ENCODE data around the gene CLDN3.
"Not testable (repeated sequence)": the region's sequence is repeated elsewhere in the genome, so short reads cannot be mapped to it uniquely, and the experiment has no call there.

The CLDN3 gene

DNA sequence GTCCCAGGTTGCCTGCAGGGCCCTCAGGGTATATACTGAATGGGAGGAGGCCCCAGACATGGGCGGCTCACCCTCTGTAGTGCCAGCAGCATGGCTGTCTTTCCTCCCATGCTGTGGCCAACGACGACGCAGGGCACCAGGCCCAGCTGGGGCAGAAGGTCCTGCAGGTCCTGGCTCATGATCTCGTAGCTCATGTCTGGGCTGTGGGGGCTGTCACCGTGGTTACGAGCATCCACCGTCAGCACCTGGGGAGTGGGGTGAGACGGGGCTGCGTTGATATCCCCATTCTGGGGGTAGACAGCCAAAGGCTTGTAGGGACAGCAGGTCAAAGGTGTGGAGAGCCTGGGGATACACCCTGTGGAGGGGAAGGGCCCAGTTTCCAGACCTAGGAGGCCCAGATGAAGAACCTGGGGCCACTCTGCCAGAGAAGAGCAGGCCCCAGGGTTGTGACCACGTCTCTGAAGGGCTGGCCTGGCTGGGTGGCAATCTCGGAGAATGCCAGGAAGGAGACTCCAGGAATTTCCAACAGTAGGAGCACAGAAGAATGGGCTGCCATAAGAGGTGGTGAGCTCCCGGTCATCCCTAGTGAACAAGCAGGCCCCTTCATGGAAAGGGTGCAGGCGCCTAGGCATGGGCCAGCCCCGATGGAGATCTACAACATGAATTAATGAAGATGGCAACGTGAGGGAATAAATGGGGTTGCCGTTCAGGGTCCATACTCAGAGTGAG lies 32.4 kb downstream of the CLDN3 start:
- DNase-seq (ENCODE audit: low spot score) (no peak), FAIRE-seq (no peak)

DNA sequence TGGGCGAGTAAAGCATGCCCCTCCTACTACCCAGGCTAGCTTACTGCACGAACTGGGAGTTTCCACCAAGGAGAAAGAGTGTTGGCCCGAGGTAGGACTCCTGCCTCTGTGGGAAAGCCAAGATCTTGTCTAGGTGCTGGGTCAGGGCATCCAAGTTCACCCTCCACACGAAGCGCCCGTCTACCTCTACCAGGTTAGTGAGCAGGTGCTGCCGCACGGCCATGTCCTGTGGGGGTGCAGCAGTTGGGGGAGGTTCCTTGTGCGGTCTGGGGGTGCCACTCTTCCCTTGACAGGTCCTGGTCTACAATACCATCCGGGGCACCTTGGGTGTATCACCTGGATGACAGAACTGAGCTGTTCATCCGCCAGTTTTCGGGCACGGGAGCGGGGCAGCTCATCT lies 33.2 kb downstream of the CLDN3 start:
- FAIRE-seq (no peak), DNase-seq (ENCODE audit: low spot score) (no peak)

DNA sequence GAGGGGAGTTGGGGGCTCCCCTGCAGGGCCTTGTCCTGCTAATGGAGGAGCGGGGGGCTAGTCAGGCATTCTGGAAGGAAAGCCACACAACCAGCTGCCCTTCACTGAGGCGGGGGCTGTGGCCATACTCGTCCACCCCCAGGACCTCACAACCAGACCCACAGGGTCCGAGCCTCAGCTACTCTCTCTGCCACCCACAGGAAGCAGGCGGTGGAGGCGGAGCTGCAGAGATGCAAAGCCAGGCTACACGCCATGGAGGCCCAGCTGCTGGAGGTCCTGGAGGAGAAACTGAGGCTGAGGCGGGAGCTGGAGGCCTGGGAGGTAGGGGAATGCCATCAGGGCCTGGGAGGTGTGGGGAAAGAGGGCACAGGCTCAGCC lies 34.6 kb downstream of the CLDN3 start:
- DNase-seq (ENCODE audit: low spot score) (no peak), FAIRE-seq (no peak)

DNA sequence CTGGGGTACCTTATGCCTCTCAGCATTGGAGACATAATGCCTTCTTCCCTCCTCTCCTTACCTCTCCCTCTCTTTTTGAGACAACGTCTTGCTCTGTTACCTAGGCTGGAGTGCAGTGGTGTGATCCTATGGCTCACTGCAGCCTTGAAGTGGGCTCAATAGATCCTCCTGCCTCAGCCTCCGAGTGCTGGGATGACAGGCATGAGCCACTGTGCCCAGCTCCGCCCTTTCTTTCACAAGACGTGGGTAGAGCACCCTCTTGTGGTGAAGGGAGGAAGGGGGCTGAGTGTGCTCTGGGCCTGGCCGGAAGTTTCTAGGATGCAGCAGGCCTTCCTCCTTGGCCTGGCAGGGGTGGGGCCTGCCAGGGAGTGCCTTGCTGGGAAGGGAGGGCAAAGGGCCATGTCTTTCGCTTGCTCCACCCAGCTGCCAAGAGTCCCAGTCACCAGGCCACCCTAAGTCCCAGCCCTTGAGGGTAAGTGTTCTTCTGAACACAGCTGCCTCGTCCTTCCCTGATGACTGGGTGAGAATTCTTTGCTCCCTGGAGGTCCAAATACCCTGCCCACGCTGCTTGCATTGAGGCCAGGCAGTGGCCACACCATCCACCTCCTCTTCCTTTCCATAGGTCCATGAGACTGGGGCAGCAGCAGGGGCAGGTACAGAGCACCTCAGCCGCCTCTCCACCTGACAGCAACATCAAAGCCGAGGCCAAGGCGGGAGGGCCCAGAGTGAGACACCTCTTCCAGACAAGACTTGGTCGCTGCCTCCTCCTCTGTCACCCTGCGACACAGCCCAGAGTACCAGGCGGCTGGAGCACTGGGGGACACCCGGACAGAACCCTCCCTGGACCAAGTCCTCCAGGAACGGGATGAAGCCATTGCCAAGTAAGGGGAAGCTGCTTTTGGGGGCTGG lies 35.2 kb downstream of the CLDN3 start:
- DNase-seq (ENCODE audit: low spot score), result peak; percentile 91
- peak; percentile 76 for FAIRE-seq

DNA sequence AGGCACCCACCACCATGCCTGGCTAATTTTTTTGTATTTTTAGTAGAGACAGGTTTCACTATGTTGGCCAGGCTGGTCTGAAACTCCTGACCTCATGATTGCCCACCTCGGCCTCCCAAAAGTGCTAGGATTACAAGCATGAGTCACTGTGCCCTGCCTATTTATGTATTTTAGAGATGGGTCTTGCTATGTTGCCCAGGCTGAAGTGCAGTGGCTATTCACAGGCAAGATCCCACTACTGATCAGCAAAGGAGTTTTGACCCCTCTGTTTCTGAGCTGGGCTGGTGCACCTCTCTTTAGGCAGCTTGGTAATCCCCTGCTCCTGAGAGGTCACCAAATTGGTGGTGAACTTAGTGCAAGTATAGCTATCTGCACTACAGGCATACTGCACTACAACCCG lies 37.7 kb downstream of the CLDN3 start:
- FAIRE-seq (no peak), DNase-seq (ENCODE audit: low spot score) (no peak)

DNA sequence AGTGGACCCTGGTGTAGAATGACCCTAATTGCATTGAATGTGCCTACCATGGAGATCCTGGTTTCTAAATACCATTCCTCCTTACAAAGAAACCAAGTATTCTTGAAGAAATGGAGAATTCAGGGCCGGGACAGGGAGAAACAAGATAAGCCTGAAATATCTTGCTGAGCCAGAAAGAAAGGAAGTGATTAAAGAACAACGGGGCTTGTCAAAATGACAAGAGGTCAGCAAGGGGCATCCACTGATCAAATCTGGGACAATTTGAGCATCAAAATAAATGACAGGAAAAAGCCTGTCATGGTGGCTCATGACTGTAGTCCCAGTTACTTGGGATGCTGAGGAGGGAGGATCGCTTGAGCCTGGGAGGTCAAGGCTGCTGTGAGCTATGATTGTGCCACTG lies 39.6 kb downstream of the CLDN3 start:
- DNase-seq (ENCODE audit: low spot score) (no peak), FAIRE-seq (no peak)

DNA sequence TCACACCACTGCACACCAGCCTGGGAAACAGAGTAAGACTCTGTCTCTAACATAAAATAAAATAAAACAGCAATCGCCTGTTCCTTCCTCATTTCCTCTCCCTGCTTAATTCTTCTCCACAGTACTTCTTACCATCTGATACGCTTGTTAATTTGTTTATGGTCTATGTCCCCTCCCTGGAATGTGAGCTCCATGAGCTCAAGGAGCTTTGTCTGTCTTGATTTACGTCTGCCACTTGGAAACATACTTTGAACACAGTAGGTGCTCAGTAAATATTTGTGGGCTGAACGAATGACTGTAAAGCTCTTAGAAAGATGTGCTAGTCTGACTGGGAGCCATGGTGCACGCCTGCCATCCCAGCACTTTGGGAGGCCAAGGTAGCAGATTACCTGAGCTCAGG lies 41.5 kb downstream of the CLDN3 start:
- DNase-seq (ENCODE audit: low spot score) (no peak), FAIRE-seq (no peak)

DNA sequence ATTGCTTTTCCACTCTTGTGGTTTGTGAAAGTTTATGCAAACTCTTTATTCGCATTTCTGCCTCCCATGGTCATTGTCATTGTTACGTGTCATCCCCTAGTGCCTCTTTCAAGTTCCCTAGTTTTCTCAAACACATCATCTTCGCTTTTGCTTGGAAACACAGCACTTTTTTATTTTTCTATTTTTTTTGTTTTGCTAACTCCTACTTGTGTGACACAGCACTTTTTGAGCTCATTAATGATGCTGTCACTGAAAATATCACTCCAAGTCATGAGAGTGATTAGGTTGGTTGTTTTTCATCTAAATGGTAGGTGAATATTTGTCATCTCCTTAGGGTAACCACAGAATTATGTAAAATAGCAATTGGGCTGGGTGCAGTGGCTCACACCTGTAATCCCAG lies 42.1 kb downstream of the CLDN3 start:
- no peak for DNase-seq (ENCODE audit: low spot score)
- FAIRE-seq, result no peak

DNA sequence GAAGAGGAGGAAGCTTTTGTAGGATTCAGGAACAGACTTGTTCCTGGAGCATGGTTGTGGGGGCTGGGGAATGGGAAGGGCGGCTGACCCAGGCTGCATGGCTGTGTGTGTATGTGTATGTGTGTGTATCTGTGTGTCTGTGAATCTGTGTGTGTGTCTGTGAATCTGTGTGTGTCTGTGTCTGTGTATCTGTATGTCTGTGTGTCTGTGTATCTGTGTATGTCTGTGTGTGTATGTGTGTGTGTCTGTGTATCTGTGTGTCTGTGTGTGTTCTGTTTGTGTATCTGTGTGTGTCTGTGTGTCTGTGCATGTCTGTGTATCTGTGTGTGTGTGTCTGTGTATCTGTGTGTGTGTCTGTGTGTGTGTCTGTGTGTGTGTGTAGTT lies 44.0 kb downstream of the CLDN3 start:
- FAIRE-seq, result peak; percentile 48
- DNase-seq (ENCODE audit: low spot score), result no peak

DNA sequence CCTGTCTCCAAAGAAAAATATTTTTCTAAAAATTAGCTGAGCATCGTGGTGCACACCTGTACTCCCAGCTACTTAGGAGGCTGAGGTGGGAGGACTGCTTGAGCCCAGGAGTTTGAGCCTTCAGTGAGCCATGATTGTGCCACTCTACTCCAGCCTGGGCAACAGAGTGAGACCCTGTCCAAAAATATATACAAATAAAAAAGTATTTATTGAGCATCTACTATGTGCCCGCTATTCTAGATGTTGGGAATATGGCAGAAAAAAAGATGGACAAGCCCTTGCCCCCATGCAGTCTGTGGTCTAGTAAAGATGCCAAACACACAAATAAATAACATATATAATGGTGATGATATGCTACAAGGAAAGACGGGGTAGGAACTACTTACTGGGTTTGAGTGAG lies 46.3 kb downstream of the CLDN3 start:
- DNase-seq (ENCODE audit: low spot score) (no peak), FAIRE-seq (no peak)

DNA sequence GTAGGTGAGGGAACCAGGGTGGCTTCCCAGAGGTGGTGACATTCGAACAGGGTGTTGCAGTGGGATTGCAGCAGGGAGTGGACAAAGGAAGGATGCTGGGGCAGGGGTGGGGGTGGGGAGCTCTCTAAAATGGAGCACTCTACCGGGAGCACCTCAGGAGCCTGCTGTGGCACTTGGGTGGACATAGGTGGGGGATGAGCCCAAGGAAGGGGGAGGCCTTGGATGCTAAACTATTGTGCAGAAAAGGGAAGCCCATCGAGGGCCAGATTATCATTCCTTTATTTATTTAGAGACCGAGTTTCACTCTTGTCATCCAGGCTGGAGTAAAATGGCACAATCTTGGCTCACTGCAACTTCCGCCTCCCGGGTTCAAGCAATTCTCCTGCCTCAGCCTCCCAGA lies 47.3 kb downstream of the CLDN3 start:
- FAIRE-seq, result no peak

DNA sequence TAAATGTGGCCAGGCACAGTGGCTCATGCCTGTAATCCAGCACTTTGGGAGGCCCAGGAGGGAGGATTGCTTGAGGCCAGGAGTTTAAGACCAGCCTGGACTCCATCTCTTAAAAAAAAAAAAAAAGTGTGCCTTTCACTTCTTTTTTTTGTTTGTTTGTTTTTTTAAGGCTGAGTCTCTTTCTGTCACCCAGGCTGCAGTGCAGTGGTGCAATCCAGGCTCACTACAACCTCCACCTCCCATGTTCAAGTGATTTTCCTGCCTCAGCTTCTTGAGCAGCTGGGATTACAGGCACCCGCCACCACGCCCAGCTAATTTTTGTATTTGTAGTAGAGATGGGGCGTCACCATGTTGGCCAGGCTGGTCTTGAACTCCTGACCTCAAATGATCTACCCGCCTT lies 47.9 kb downstream of the CLDN3 start:
- not testable (repeated sequence) for DNase-seq (ENCODE audit: low spot score)

More for the DNA sequence above, 47.3 kb downstream of the CLDN3 start:
- DNase-seq (ENCODE audit: low spot score), result no peak

DNA sequence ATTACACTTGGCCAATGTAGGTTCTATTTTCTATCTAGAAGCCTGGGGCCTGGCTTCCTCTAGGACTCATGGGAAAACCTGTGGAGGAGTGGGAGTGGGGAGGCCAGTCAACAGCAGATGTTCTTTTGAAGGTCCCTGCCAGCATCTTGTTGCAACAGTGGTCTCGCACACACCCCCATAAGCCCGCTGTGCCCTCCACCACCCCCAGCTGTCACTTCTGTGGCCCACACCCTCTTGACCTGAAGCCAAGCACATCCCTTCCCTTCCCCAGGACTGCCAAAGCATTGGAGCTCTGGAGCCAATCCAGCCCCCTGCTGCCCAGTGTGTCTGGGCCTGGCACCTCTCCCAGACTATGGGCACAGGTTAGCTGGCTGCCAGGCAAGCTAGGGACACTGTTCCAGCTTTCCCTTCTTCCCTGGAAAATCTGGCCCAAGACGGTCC lies 48.7 kb downstream of the CLDN3 start:
- no peak for DNase-seq (ENCODE audit: low spot score)
- FAIRE-seq, result no peak

More for the DNA sequence above, 47.9 kb downstream of the CLDN3 start:
- not testable (repeated sequence) for FAIRE-seq

DNA sequence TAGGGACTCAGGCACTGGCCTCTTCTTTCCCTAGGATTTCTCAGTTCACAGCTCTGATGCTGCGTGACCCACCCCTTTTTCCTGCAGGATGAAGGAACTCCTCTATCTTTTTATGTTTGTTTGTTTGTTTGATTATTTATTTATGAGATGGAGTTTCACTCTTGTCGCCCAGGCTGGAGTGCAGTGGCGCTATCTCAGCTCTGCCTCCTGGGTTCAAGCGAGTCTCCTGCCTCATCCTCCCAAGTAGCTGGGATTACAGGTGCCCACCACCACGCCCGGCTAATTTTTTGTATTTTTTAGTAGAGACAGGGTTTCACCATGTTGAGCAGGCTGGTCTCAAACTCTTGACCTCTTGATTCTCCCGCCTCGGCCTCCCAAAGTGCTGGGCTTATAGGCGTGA lies 49.6 kb downstream of the CLDN3 start:
- not testable (repeated sequence) for DNase-seq (ENCODE audit: low spot score); FAIRE-seq

DNA sequence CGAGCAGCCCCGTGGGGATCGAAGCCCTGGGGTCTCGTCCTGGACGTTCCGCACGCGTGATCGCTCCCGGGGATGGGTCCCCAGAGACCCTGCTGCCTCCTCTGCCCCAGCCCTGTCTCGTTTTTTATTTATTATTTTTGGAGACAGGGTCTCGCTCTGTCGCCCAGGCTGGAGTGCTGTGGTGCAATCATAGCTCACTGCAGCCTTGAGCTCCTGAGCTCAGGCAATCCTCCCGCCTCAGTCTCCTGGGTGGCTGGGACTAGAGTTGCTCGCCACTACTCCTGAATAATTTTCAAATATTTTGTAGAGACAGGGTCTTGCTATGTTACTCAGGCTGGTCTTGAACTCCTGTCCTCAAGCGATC lies 50.3 kb downstream of the CLDN3 start:
- no peak for FAIRE-seq
- no peak for DNase-seq (ENCODE audit: low spot score)

Measured in urothelium cell line (cell line).